ENCODE results near the gene CD40.

Gene CD40

DNA sequence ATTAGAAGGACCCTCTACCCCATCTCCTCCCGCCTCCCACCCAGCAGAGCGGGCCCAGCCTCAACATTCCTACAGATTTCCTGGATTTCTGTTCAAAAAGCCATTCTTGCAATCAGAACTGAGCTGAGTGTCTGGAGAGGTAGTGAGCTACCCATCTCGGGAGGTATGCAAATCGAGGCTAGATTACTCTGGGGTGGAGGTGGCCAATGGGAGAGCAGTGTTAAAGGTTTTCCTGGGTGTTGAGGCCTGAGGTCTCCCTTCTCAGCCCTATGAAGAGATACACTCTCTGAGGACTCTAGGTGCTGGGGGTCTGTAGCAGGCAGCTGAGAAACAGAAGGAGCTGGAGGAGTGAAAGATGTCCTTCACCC lies 57.0 kb downstream of the CD40 start:
- TF ChIP-seq, protein P1, sequence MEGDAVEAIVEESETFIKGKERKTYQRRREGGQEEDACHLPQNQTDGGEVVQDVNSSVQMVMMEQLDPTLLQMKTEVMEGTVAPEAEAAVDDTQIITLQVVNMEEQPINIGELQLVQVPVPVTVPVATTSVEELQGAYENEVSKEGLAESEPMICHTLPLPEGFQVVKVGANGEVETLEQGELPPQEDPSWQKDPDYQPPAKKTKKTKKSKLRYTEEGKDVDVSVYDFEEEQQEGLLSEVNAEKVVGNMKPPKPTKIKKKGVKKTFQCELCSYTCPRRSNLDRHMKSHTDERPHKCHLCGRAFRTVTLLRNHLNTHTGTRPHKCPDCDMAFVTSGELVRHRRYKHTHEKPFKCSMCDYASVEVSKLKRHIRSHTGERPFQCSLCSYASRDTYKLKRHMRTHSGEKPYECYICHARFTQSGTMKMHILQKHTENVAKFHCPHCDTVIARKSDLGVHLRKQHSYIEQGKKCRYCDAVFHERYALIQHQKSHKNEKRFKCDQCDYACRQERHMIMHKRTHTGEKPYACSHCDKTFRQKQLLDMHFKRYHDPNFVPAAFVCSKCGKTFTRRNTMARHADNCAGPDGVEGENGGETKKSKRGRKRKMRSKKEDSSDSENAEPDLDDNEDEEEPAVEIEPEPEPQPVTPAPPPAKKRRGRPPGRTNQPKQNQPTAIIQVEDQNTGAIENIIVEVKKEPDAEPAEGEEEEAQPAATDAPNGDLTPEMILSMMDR (IDR thresholded peaks at IDR 0.05; ENCODE audit: insufficient read depth, low read length, missing control alignments), result no peak
- no peak for DNase-seq (ENCODE audit: low read depth, low spot score)
- POLR2A ChIA-PET, result no interaction called here
- no peak overlapping the region for H3K4me3 ChIP-seq (ENCODE audit: low read depth, low read length)
- CTCF ChIA-PET, result interaction anchor here (0.9 to 3.0 kb wide), 10 partner anchors 8 to 205 kb away, joined by 3 to 11 read pairs (median 4); no protein-coding TSS in a partner anchor

DNA sequence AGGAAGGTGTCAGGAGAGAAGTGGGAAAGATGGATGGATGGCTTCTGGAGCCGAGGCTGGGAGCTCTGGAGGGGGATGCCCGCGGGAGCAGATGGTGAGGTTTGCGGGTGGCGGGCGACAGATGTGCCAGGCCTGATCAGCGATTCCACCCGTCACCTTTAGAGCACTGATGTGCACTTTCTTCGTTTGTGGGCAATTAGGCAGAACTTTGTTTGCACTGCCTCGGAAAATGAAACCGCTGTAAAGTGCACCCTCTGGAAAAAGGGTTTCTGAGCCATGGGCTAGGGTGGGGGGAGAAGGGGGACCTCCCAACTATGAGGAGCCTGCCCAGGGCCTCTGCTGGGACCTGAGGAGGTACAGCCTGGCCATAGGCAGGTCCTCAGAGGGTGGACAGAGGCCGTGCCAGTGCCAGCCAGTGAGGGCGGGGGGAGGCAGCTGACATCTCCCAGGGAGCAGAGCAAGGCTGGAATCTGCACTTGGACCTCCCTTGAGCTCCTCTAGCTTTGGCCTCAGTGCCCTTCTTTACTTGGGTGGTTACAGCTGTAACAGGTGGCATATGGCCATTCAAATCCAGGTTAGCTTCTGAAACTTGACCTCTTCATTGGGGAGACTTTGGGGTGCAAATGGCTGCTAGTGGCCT lies 58.7 kb downstream of the CD40 start:
- POLR2A ChIA-PET, result no interaction called here
- no peak overlapping the region for H3K4me3 ChIP-seq (ENCODE audit: low read depth, low read length)
- TF ChIP-seq, protein P1 (IDR thresholded peaks at IDR 0.05; ENCODE audit: insufficient read depth, low read length, missing control alignments), result no peak
- no peak for DNase-seq (ENCODE audit: low read depth, low spot score)
- CTCF ChIA-PET, result interaction anchor here (1.7 kb wide), 1 partner anchor 10 kb away, joined by 3 read pairs; no protein-coding TSS in a partner anchor

DNA sequence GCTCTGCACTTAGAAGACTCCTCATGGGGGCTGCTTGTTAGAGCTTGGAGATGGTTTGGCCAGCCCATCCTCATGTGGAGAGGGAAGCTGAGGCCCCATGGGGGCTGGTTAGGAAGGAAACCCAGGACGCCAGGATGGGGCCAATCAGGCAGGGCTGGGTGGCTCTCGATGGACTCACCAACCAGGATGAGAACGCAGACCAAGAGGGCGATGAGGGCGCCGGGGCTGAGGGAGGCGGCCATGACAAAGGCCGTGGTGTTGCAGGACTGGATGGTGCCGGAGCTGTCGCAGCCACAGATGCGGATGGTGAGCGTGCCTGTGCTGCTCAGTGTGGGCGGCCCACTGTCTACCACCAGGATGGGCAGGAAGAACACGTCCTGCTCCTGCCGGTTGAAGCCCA lies 59.7 kb downstream of the CD40 start:
- no peak overlapping the region for H3K4me3 ChIP-seq (ENCODE audit: low read depth, low read length)
- TF ChIP-seq, protein P1 (IDR thresholded peaks at IDR 0.05; ENCODE audit: insufficient read depth, low read length, missing control alignments), result no peak
- ChIA-PET POLR2A (no interaction called here), CTCF (interaction anchor here (1.7 kb wide), 1 partner anchor 9 kb away, joined by 3 read pairs; no protein-coding TSS in a partner anchor)
- no peak for DNase-seq (ENCODE audit: low read depth, low spot score)

DNA sequence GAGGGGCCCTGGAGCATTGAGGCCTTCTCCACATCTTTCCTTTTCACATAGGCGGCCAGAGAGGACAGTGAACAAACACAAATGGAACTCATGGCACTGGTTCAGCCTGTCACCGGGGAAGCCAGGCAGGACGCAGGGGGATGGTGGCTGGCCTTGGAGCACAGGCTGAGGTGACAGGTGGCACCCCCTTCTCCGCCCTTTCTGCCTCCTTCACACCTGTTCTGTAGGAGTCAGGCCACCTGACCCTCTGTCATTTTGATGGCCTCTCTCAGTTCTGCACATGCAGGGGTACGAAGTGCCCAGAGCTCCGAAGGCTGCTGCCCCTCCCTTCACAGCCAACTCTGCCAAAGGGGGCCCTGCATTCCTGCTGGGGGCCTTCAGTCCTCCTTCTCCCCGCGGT lies 60.8 kb downstream of the CD40 start:
- DNase-seq (ENCODE audit: low read depth, low spot score), result no peak
- CTCF ChIA-PET, result interaction anchor here (1.7 kb wide), 1 partner anchor 8 kb away, joined by 3 read pairs; no protein-coding TSS in a partner anchor
- POLR2A ChIA-PET, result no interaction called here
- TF ChIP-seq, protein P1 (IDR thresholded peaks at IDR 0.05; ENCODE audit: insufficient read depth, low read length, missing control alignments), result no peak
- H3K4me3 ChIP-seq (ENCODE audit: low read depth, low read length), result no peak overlapping the region

Data from AG04449 (cell line).